Breast epithelium (tissue), 4 donors: ENCODE data around the gene CARS1. TPM values are rescaled to one million over a fixed set of nuclear protein-coding genes. Genes with fewer than 3 reads are reported as not detected.

ENCODE experiments used
- DNase-seq, 2 donors: peaks; one replicate each; pipeline ENCODE4 v3.0.0-alpha.2; 2019; ENCODE audit warnings: low spot score in 2 of 2
- H3K27ac ChIP-seq, 2 donors: fragments of 200-600 bp; sonication (generic) in 1 of 2; one replicate each; pipeline ENCODE4 v1.5.1; 2016 to 2019; ENCODE audit warnings: mild to moderate bottlenecking in 1 of 2
- H3K27me3 ChIP-seq, 2 donors: fragments of 200-600 bp; sonication (generic) in 1 of 2; one replicate each; pipeline versions ENCODE4 v1.5.1 to v1.6.0; 2017 to 2019; ENCODE audit warnings: control low read depth in 1 of 2, mild to moderate bottlenecking in 1 of 2
- H3K36me3 ChIP-seq: fragments of 200-600 bp; one replicate; pipeline ENCODE4 v1.5.1; 2019
- H3K4me1 ChIP-seq, 2 donors: fragments of 200-600 bp; sonication (generic); one replicate each; pipeline ENCODE4 v1.5.1; 2016 to 2019; ENCODE audit warnings: control low read depth in 1 of 2
- H3K4me3 ChIP-seq, 3 donors: fragments of 200-600 bp; sonication (generic); 1 replicate in 2 of 3; 2 replicates in 1 of 3; pipeline ENCODE4 v1.5.1; 2016 to 2019; ENCODE audit warnings: mild to moderate bottlenecking in 3 of 3, moderate library complexity in 2 of 3
- H3K9me3 ChIP-seq, 2 donors: fragments of 200-600 bp; sonication (generic) in 1 of 2; one replicate each; pipeline ENCODE4 v1.5.1; 2016 to 2019; ENCODE audit warnings: control low read depth in 1 of 2
- POLR2A ChIP-seq: fragments of 450-650 bp; IDR thresholded peaks from one replicate; pipeline ENCODE4 v1.6.1; 2016; ENCODE audit warnings: antibody characterized with exemption, mild to moderate bottlenecking, moderate library complexity
- POLR2AphosphoS5 ChIP-seq, 3 donors: sonication (generic); formaldehyde crosslinking; IDR thresholded peaks; one replicate each; pipeline ENCODE4 v1.6.1; 2017; ENCODE audit warnings: antibody characterized with exemption in 3 of 3
- intact Hi-C: fragments of 100-400 bp; cut with DNase I; formaldehyde crosslinking; loops from one replicate; pipeline ENCODE4 v1.15.1; 2023; ENCODE audit warnings: low total_unique reads
- total RNA-seq, 3 donors: library from RNA; depleted of rRNA; stranded (reverse); fragments of >200 nt; gene quantifications; one replicate each; pipeline ENCODE4 v1.1.0, GENCODE V29; 2016
- TF ChIP-seq, protein P1 (sequence below), 3 donors: fragments of 450-650 bp; IDR thresholded peaks; one replicate each; pipeline ENCODE4 v1.5.1; 2016 to 2017; ENCODE audit warnings: antibody characterized with exemption in 3 of 3, mild to moderate bottlenecking in 3 of 3, moderate library complexity in 3 of 3

CARS1 gene
- total RNA-seq, 3 donors from 2014 or later = 30.1 to 42.6 (median 40.7) TPM

DNA sequence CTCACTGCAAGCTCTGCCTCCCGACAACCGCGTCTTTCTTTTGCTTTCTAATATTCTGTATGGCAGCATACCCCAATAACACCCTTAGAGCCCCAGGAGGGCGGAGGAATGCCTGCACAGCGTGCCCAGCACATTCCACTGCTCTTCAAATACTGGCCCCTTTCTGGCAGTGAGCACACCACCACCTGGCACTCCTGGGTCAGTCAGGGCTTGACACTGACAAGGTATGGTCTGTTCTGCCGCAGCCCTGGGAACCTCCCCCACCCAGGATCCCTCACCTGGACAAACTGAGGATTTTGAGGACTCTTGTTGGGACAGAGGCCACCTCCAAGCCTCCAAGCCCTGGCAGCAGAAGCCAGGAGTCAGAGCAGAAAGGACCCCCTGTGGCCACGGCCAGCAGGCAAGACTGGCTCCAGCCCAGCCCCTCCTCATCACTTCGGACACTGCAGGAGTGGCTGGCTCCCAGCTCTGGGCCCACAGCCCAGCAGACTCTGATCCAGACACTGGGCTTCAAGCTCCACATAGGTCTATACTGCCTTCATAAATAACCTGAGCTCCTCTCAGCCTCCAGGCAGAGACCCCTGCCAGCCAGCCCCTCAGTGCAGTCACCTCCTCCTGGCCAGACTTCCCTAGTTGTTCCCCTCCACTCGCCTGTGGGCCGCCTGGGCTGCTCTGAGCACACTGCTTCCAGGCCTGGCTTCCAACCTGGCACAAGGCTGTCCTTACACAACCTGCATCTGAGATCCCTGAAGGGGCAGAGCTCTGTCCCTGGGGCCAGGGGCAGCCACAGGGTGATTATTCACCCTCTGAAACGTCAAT lies 14.5 kb downstream of the CARS1 start:
- Histone ChIP-seq H3K4me1 (peaks cover 0 to 16% of the 10 kb centered on the region in 2 donors), H3K36me3 (no peaks in the 10 kb centered on the region), H3K27me3 (no peaks in the 10 kb centered on the region), H3K27ac (peak overlapping the region; percentile 86 to 88), H3K4me3 (no peak overlapping the region), H3K9me3 (no peaks in the 10 kb centered on the region)
- TF ChIP-seq, protein P1, sequence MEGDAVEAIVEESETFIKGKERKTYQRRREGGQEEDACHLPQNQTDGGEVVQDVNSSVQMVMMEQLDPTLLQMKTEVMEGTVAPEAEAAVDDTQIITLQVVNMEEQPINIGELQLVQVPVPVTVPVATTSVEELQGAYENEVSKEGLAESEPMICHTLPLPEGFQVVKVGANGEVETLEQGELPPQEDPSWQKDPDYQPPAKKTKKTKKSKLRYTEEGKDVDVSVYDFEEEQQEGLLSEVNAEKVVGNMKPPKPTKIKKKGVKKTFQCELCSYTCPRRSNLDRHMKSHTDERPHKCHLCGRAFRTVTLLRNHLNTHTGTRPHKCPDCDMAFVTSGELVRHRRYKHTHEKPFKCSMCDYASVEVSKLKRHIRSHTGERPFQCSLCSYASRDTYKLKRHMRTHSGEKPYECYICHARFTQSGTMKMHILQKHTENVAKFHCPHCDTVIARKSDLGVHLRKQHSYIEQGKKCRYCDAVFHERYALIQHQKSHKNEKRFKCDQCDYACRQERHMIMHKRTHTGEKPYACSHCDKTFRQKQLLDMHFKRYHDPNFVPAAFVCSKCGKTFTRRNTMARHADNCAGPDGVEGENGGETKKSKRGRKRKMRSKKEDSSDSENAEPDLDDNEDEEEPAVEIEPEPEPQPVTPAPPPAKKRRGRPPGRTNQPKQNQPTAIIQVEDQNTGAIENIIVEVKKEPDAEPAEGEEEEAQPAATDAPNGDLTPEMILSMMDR (IDR thresholded peaks at IDR 0.05) = no peak
- TF ChIP-seq POLR2A (no peak), POLR2AphosphoS5 (IDR thresholded peaks at IDR 0.05) (no peak)
- DNase-seq = no peak
- intact Hi-C loops = loop anchor here (10.0 kb wide), 1 partner anchor 322 kb away; no protein-coding TSS in a partner anchor

DNA sequence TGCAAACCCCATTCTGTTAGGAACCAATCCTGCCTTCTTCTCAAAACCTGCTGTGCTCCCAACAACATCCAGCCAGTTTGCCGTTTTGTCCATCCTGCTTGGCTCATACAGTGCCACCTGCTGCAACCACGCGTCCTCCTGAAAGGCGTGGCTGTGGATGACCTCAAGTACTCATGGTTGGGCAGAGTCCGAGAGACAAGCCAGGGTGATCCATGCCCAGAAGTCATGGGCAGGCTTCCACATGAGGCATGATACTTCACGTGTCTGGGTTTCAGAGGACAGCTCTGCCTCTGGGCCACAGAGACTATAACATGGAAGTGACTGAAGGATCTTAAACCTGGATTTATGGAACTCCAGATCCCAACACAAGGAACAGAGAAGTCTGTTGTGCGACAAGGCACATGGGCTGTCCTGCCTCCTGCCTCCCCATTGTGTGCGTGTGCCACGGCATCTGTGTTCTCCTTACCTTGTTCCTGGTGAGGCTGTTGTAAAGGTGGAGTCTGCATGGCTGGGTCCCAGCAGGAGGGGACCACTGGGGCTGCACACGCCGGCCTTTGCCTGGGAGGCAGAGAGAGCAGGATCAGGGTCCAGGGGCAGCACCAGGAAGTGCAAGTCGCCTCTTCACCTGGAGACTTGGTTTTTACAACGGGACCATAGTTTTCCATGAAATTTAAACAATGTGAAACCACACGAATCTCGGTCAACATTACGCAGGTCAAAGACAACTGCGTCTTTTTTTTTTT lies 15.4 kb downstream of the CARS1 start:
- Histone ChIP-seq H3K4me1 (peaks cover 0 to 16% of the 10 kb centered on the region in 2 donors), H3K4me3 (no peak overlapping the region), H3K9me3 (no peaks in the 10 kb centered on the region), H3K27ac (peak overlapping the region; percentile 13 to 86), H3K36me3 (no peaks in the 10 kb centered on the region), H3K27me3 (no peaks in the 10 kb centered on the region)
- intact Hi-C loops = loop anchor here (10.0 kb wide), 1 partner anchor 323 kb away; no protein-coding TSS in a partner anchor
- DNase-seq = peak; percentile 68 to 79
- TF ChIP-seq, protein P1 (IDR thresholded peaks at IDR 0.05) = no peak
- TF ChIP-seq POLR2A (no peak), POLR2AphosphoS5 (IDR thresholded peaks at IDR 0.05) (no peak)

DNA sequence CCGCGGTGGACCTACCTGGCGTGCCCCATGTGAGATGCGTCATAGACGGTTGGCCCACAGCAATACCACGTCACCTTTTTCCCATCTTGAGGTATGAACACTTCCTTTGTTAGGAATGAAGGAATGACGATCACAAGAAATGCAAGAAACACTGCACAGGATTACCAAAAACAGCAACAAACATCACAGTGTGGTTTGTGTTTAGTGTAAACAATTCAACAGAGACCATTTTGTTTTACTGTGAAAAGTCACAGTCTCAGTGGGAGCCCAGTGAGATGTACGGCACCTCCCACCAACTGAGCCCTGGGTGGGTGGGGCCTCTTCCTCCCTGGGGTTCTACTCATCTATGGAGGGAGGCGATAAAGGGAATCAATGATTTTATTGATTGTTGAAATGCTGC lies 16.3 kb downstream of the CARS1 start:
- TF ChIP-seq POLR2AphosphoS5 (IDR thresholded peaks at IDR 0.05) = peak in 1 of 3 donors; percentile 16
- TF ChIP-seq POLR2A = no peak
- H3K27me3 ChIP-seq = no peaks in the 10 kb centered on the region
- H3K36me3 ChIP-seq = no peaks in the 10 kb centered on the region
- intact Hi-C loops = loop anchor here (10.0 kb wide), 1 partner anchor 324 kb away; no protein-coding TSS in a partner anchor
- no peak overlapping the region for H3K4me3 ChIP-seq
- H3K9me3 ChIP-seq = no peaks in the 10 kb centered on the region
- H3K4me1 ChIP-seq = peaks cover 0 to 16% of the 10 kb centered on the region in 2 donors
- DNase-seq = no peak
- H3K27ac ChIP-seq = no peak overlapping the region

DNA sequence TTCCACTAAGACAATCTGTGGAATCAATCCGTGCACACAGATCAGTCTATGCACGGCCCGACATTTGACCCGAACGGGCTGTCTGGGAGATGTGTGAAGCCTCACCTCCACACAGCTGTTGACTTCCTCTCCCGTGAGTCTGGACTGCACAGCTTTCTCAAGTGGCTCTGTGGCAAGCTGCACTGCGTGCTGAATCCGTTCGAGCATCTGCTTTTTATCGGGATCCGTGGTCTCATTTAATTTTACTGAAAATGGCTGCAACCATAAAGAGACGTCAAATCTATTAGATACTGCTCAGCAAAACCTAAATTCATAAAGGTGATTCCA lies 19.3 kb downstream of the CARS1 start:
- no peak overlapping the region for H3K27ac ChIP-seq
- DNase-seq = no peak
- H3K9me3 ChIP-seq = no peaks in the 10 kb centered on the region
- TF ChIP-seq POLR2AphosphoS5 (IDR thresholded peaks at IDR 0.05) (no peak), POLR2A (no peak)
- TF ChIP-seq, protein P1 (IDR thresholded peaks at IDR 0.05) = no peak
- H3K4me3 ChIP-seq = no peak overlapping the region
- no peaks in the 10 kb centered on the region for H3K36me3 ChIP-seq
- H3K4me1 ChIP-seq = peaks cover 0 to 4% of the 10 kb centered on the region in 2 donors
- intact Hi-C loops = loop anchor here (5.0 kb wide), 1 partner anchor 54 kb away; no protein-coding TSS in a partner anchor
- no peaks in the 10 kb centered on the region for H3K27me3 ChIP-seq

DNA sequence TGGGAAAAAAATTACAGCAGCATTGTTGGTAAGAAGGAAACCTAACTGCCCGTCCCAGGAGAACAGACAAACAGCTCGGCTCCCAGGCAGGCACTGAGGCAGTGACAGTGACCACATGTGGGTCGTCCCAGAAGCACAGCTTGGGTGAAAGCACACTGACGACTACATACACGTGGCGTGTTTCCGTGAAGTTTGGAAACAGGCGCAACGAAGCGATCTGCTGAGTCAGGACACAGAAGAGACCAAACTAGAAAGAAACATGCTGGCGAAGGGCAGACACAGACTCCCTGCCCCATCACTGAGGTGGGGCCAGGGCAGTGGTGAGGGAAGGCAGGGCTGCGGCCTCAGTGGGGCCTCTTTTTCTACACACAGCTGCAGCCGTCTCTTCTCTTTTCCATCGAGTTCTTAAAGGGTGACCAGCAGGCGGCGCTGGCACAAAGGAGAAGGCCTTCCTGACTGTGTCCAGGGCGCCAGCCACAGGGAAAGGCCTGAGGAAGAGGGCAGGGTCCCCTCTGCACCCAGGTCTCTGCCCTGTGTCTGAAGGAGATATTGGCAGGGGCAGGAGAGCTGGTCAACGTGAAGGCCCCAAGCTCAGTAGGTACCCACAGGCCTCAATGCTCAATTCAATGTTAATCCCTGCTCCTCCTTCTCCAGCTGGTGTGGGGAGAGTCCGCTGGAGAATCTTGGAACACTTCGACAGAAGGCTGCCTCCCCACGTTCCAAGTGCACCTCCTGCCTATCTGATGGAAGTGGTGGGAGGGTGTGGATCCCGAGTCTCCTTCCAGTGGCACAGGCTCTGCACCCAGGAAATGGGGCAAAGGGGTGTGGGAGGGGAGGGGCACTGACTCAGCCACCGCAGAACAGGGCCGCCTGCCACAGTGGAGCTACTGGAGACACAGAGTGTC lies 19.9 kb downstream of the CARS1 start:
- Histone ChIP-seq H3K36me3 (no peaks in the 10 kb centered on the region), H3K27ac (no peak overlapping the region), H3K9me3 (no peaks in the 10 kb centered on the region), H3K4me3 (no peak overlapping the region), H3K27me3 (no peaks in the 10 kb centered on the region), H3K4me1 (no peaks in the 10 kb centered on the region)
- TF ChIP-seq, protein P1 (IDR thresholded peaks at IDR 0.05) = peak in 2 of 3 donors; percentile 73 to 78
- no peak for TF ChIP-seq POLR2AphosphoS5 (IDR thresholded peaks at IDR 0.05)
- intact Hi-C loops = loop anchor here (5.0 kb wide), 1 partner anchor 55 kb away; no protein-coding TSS in a partner anchor
- DNase-seq = peak; percentile 59 to 67
